WI38 (cell line): ENCODE results near the gene MEGF11.

Experiments
- H3K4me3 ChIP-seq: 2 replicates; pipeline ENCODE4 v1.5.1; 2011; ENCODE audit warnings: low read depth, mild to moderate bottlenecking, control low read depth, low read length
- CTCF ChIP-seq: IDR thresholded peaks from 2 replicates; pipeline ENCODE4 v1.5.1; 2012; ENCODE audit warnings: low read depth, mild to moderate bottlenecking, control low read depth, low read length

MEGF11 gene

GRCh38 chr15:65916041-65916663 lies 337.4 kb downstream of the MEGF11 start:
- TF ChIP-seq CTCF = no peak
- no peak overlapping the region for H3K4me3 ChIP-seq

GRCh38 chr15:65914981-65915925 lies 338.3 kb downstream of the MEGF11 start:
- no peak overlapping the region for H3K4me3 ChIP-seq
- TF ChIP-seq CTCF = no peak

- TF ChIP-seq CTCF = no peak
- H3K4me3 ChIP-seq = no peak overlapping the region
These were observed 339.2 kb downstream of the MEGF11 start for GRCh38 chr15:65914386-65914785.

GRCh38 chr15:65913631-65914199 lies 339.8 kb downstream of the MEGF11 start:
- no peak overlapping the region for H3K4me3 ChIP-seq

GRCh38 chr15:65912235-65912634 lies 341.3 kb downstream of the MEGF11 start:
- TF ChIP-seq CTCF = no peak
- H3K4me3 ChIP-seq = no peak overlapping the region

More at GRCh38 chr15:65913631-65914199, 339.8 kb downstream of the MEGF11 start:
- TF ChIP-seq CTCF = no peak

GRCh38 chr15:65910341-65910740 lies 343.2 kb downstream of the MEGF11 start:
- no peak for TF ChIP-seq CTCF
- H3K4me3 ChIP-seq = no peak overlapping the region

- no peak overlapping the region for H3K4me3 ChIP-seq
- no peak for TF ChIP-seq CTCF
These were observed 343.7 kb downstream of the MEGF11 start for GRCh38 chr15:65909831-65910230.
